Activated naive CD4-positive, alpha-beta T cell treated with Interleukin-2 at 50 U/mL for 16 hours (primary cell): ENCODE measurements around the gene TTC28.
"Not testable (repeated sequence)": the region's sequence is repeated elsewhere in the genome, so short reads cannot be mapped to it uniquely, and the experiment has no call there.

Source experiments
- DNase-seq: peaks from one replicate; pipeline ENCODE4 v3.0.0-alpha.2; 2020

TTC28 gene

DNA sequence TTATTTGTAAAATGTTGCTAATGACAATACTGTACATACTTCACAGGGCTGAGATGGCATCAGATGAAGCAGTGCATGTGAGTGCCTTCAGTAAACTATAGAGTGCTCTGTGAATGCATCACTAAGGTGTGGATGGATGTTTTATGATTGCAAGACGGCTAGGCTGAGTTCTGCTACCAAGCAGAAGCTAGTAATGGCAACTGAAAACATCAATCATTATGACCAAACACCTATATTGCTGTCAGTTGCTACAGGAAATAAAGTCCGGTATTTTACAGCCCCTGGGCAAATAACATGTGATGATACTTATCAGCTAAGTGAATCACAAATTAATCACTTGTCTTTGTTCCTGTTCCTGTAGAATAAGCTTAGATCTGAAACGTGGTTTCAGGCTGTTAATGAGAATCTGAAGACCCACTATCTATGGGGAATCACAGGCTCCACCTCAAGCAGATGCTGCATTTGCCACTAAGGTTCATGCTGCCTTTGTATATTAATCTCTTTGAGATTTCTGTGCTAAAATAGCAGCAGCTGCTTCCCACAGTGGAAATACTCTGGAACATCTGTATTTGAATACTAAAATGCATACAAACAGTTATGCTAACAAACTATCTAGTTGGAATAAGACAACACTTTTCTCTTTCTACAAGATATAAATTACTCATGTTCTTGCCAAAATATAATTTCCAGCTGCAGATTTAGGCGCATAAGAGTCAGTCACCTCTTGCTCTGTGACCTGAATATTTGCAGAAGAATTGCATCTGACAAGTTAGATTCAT lies 506.6 kb downstream of the TTC28 start:
- no peak for DNase-seq

DNA sequence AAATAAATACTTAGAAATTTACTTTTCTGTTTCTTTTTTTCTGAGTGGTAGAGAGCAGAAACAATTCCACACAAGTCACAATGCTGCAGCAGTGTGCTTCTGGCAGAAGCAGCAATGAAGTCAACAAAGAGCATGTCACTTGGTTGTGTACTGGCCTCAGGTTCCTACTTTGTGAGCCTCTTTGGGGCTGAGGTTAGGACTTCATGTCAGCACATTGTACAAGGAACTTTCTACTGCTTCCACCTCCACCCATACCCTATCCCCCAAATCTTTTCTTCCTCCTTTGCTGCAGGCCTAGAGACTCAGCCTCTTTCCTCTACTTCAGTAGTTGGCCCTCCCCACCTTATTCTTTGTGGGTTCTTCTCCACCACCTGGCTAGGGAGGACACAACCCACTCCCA lies 507.9 kb downstream of the TTC28 start:
- no peak for DNase-seq

DNA sequence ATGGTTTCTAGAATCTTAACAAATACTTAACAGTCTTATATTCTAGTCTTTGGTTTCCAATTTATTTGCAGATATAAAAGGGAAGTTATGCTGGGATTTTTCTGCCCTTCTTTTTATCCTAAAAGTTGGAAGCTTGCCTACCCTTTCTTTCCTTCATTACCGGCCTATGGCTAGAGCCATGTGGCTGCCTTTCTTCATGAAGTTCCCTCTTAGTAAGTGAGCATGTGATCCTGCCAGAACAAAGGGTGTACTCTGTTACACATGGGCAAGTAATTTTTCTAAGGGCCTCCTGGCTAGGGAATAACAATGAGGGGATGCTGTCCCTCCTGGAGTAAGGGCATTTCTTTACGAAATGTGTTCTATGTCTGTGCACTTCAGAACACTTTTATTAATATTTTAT lies 508.5 kb downstream of the TTC28 start:
- DNase-seq: no peak

DNA sequence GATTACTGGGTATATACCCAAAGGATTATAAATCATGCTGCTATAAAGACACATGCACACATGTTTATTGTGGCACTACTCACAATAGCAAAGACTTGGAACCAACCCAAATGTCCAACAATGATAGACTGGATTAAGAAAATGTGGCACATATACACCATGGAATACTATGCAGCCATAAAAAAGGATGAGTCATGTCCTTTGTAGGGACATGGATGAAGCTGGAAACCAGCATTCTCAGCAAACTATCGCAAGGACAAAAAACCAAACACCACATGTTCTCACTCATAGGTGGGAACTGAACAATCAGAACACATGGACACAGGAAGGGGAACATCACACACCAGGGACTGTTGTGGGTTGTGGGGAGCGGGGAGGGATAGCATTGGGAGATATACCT lies 510.3 kb downstream of the TTC28 start:
- not testable (repeated sequence) for DNase-seq

DNA sequence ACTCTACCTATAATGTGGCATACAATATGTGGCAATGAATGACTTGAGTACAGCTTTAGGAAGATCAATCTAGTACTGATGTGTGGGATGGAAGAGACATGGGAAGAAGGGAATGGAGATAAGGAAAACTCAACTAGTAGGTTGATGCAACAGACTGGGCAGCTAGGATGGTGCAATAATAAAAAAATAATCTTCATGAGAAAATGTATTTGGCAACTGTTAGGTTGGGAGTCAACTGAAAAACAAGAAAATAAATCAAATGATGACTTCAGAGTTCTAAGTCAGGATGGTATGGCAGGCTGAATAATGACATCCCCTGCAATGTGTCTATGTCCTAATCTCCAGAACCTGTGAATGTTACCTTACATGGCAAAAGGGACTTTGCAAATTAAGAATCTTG lies 523.8 kb downstream of the TTC28 start:
- DNase-seq: no peak

DNA sequence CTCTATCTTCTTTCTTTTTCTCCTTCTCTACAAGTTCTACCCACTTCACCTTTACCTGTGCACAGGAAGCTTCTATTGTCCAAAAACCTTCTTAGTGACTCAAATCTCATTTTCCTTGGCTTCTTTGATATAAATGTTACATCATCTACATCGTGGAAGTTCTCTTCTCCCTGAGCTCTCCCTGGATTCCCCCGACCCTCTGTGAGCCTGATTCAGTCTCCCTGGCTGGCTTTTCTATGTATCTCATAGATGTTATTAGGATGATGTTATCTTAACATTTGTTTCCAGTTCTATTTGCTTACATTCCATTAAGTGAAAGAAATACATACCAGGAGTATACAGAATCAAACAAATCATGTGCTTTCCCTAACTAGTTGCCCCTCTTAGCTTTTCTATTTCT lies 524.8 kb downstream of the TTC28 start:
- no peak for DNase-seq

DNA sequence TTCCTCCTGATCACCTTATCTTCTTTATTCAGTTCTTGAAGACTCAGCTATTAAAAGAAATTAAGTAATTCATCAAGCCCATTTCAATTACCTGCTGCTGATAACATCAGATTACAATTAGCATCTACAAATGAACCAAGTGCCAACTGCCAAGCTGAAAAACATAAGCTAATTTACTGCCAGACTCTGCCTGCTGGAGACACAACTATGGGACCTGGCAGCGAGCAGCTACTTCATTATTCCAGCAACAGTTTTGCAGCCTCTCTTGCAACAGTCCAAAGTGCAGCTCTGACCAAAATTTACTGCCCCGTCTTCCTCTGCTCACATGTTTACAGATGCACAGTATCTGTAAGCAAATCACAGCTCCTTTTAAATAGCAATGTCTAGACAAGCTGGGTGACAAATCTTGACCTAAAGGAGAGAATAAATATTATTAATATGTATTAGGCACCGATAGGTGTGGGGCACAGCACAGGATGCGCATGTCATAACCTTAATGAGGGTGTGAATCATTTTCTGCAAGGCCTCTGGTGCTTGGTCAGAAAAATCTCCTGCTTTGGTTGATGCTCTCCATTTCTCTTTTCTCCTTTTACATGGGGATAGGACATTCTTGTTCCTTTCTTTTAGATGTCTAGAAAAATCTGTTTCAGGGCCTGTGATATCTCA lies 528.4 kb downstream of the TTC28 start:
- no peak for DNase-seq

DNA sequence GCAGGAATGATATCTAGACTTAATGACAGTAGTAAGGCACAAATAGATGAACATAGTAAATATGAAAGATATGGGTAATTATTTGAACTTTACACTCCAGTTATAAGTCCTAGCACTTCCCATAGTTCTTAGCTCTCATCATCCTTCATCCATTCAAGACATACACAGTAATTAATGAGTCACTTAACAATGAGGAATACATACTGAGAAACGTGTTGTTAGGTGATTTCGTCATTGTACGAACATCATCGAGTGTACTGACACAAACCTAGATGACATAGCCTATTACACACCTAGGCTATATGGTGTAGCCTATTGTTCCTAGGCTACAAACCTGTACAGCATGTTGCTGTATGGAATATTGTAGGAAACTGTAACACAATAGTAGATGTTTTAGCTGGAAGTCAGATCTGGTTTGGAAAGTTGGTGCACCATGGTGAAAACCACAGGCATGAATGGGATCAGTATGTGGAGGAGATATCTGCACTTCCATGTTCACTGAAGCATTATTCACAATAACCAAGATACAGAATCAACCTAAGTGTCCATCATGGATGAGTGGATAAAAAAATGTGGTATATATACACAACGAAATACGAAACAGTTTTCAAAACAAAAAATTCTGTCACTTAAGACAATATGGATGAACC lies 530.7 kb downstream of the TTC28 start:
- no peak for DNase-seq

DNA sequence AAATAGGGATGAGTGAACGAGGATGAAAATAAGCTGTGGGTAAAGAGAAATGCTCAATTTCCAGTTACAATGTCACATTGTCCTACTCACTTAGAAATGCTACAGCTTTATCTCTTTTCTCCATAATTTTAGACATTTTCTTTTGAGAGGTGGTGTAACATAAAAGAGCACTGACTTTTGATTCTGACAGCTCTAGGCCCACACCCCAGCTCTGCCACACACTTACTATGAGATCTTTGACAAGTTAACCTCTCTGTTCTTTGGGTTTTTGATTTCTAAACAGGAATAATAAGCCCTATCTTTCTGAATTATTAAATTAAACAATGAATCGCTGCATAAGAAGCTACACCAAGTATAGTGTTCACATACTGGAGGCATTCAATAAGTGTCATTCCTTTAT lies 532.2 kb downstream of the TTC28 start:
- DNase-seq: no peak

DNA sequence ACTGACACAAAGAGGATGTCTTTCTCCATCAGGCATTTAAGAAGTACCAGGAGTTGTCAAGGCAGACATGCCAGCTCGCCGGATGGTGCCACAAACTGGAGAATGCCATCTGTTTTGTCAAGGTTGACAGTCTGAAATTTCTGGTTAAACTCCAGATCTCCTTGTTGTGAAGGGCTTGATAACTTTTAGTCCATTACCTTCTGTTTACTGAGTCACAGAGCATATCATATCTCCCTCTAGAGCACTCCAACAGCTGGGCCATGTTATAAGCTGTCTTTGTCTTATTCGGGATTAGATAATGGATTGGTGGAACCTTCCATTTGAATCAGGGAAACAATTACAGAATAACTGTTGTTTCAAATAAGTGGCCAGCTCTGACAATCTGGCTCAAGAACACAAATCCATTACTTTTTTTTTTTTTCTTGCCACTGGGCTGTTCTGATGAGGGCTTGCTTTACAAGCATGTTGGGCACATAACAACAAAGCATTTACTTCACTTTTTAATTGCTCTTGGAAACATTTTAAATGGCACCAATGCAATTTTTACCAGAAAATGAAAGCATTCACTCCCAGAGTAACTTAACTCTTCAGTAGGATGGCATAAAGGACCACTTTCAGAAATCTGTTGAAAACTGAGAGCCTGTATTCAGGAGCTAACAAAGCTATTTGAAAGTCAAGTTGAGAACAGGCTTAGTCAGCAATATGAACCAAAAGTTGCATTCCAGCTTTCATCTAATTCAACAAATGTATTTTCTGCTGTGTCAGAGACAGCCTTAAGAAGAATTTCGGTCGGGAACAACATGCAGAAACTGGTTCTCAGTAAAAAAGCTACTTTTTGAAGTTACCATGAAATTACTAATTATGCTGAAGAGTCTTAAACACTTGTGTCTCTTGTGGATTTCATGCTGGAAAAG lies 533.0 kb downstream of the TTC28 start:
- no peak for DNase-seq

DNA sequence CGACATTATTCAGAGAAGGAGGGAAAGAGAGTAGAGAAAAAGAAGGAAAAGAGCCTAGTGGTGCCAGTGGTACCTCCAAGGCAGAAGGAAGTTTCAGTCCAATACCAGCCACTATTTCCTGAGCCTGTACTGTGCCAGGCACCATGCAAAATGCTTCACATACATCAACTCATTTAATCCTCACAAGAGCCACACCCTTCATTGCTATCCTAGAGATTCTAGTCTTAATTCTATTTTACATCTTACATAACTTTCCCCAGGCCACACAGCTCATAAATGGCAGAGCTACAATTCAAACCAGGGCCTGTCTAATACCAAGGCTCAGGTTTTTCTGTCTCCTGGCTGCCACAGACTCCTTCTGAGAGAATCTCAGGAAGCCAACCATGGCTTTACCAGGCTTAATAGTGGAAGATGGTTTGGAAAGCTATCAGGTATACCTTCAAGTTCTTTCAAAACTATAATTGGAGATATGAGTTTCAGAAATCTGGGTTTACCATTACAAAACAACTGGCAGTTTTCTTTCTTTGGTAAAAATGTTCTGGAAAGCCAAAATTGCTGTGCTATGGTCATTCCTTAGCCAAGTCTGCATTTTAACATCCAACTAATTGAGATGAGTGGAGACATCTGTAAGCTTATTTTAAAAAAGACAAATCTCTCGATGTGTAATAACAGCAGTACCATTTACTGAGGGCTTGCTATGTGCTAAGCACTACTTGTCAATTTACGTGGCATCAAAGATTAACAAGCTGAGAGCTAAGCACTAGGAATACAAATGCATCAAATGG lies 535.5 kb downstream of the TTC28 start:
- no peak for DNase-seq

DNA sequence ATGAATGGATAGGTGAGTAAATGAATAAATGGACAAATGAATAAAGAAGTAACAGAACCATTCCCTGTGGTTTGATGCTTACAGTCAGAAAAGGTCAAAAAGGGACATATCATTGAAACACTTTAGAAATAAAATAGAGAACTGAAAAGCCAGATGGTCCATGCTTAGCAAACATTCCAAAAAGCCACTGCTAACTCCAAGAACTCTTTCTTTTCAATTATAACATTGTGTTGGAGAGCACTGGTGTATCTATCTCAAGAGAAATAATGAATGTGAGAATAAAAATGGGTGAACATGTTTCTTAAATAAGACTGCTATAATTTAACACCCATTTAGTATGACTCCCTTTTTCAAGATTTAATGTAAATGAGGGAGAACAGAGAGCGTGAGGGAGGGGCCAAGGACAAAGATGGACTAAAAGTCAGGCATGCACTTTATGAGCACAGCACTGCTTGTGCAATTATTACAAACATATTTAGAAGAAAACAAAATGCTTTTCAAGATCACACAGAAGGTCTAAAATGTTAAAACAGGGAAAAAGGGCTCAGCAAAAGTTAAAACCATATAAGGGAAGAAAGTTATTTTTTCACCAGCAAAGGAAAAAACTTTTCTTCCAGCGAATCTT lies 536.3 kb downstream of the TTC28 start:
- DNase-seq: no peak

DNA sequence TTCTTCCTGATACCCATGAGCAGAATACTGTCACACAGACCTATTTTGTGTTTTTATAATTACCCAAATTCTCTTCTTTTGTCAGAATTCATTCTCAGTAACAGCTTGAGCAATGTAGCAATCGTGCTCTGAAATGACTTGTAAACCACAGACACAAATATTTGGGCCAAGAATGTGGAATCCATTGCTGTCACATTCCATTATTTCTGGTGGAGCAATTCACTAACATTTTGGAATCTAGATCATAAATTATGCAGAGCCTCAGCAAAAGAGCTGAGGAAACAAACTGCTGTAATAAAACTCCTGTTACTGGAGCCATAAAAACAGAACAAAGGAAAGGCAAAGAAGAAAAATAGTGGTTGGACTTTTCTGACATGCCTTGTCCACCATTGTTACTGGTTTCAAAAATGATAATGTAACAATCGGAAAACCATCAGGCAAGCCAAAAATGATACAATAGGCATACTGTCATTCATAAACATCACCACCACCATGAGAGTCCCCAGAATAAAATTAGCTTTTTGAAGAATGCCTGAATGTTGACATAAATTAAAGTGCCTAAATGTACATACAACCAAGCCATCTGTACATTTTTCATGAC lies 537.2 kb downstream of the TTC28 start:
- DNase-seq: no peak

DNA sequence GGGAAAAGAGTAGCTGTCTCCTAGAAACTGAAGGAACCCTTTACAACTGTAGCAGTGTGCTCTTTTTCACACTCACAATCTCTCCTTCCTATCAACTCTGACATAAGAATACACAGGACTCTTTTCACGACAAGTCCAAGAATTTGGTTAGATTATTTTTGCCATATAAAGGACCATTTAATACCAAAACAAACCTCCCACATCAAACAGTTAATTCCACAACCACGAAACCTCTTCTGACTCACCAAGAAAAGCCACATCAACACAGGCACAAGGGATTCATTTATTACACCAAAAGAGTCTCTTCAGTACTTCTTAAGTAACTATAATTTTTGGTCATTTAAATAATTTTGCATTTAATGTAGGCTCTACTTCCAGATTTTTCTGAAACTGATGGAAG lies 538.0 kb downstream of the TTC28 start:
- no peak for DNase-seq

DNA sequence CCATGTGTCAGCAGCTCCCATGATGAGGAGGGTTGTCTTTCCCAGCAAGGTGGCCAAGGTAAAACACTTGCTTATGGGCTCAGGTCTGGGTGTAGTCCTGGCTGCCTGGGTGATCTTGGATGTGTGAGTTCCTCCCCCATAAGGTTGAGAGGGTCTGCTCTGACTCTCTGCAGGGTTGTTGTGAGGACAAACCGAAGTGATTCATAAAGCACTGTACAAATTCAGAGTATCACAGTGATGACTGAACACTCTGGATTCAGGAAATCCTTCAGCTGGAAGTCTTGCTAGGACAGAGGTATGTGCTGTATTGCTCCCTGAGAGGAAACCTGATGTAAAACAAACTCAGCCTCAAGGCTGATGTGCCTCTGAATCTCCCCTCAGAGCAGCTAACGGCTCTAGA lies 539.7 kb downstream of the TTC28 start:
- no peak for DNase-seq

DNA sequence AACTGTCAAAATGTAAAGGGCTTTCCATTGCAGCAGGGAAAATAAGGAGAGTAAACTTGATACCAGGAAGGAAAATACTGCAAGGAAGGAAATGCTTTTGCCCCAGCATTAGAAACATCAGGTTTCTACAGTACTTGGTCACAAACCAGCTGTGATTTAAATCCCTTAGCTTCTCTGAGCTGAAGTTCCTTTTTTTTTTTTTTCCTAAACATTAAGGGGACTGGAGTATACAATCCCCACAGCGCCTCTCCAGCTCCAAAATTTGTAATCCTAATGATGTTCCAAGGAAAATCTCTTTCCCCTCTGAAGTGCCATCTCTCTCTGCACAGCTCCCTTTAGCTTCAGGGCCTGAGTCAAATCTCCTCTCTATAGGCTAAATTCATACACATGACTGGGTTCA lies 540.1 kb downstream of the TTC28 start:
- DNase-seq: no peak

DNA sequence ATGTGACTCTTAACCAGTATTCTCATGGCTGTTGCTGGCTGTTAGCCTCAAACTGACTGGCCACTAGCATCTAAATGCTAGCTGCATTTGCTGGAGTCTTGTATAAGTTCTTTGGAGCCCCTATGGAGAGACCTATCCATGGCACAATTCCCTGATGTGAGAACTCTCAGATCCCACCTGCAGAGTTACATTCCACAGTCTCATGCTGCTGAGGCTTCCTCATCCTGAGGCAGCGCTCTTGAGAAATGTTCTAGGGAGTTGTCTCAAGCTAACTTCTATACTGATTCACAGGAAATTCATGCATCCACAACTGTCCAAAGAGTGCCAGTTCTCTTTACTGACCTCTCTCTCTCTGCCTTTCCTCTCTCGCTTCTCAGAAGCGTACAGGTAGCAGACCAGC lies 542.6 kb downstream of the TTC28 start:
- DNase-seq: no peak

DNA sequence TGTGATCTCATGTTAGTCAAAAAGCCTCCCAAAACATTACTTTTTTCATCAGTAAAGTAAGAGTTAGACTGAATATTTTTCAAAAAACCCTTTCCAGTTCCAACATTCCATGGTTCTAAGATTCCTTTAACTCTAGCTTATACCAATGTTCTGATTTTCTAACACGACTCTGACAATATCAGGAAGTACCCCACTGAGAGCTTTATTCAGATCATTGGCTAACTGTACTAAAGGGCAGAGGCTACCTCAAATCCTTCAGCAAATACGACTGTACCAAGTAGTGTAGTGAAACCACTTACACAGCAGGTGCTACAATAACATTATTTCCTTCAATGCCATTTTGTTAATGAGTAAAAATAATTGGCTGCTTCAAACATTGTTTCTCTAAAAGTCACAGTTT lies 547.2 kb downstream of the TTC28 start:
- no peak for DNase-seq

DNA sequence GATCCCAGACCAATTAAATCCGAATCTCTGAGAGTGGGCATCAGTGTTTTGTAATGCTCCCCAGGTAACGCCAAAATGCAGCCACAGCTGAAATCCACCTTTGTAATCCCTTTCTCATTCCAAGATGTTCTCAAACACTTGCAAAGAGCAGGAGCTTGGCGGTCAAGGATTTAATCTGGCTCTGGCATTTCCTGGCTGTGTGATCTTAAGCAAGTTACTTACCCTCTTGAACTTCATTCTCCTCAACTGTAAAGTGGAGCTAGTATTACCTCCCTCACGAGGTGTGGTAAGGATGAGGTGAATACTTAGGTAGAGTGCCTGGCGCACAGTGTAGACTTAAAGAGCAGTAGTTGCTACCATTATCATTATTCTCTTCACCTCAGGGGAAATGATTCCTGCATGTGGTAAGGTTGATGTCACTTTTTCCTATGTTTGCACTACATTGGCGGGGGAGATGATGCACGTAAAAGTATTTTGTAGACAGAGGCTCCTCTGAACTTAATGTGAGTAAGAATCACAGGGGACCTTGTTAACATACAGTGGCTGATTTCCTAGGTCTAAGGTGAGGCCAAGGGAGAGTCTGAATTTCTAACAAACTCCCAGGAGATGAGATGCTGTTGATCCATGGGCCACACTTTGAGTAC lies 550.2 kb downstream of the TTC28 start:
- DNase-seq: no peak

DNA sequence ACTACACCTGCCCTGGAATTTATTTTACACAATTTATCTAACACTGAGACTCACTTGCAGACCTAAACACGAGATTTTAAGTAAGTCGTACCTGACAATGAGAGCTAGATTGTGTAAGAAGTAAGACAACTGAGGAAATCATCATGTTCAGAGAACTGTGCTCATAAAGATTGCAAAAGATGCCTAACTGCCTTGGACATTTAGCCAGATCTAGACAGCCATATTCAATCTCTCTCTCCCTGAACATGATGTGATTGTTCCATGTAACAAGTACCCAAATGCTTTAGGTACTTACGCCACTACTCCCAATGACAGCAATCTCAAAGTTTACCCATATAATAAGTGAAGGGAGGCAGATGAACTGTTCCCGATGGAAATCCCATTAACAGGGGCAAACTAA lies 550.8 kb downstream of the TTC28 start:
- no peak for DNase-seq

DNA sequence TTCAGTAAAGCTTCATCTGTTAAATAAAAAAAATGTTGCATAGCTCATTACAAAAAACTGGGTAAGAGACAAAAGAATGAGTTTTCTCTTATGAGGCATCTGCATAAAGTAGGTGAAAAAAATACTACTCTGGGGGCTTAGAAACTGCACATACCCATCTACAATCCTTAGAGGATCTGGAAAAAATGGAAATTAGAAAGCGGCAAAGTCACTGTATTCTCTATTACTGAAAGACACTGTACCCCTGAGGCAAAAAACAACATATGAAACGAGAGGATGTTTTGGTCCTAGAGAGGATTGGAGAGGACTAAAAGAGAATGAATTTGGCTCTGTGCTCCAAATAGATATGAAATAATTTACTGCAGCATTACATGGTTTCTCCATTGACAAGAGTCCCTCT lies 553.8 kb downstream of the TTC28 start:
- no peak for DNase-seq
